T1000 (cell line): Measurements from ENCODE around the gene RASA3.
"Not testable (repeated sequence)": the region's sequence is repeated elsewhere in the genome, so short reads cannot be mapped to it uniquely, and the experiment has no call there.

Experiments used
- DNase-seq: peaks from one replicate; lab custom pipeline; 2025; ENCODE audit warnings: mixed read lengths; lab: John Stamatoyannopoulos, UW

Gene RASA3

DNA sequence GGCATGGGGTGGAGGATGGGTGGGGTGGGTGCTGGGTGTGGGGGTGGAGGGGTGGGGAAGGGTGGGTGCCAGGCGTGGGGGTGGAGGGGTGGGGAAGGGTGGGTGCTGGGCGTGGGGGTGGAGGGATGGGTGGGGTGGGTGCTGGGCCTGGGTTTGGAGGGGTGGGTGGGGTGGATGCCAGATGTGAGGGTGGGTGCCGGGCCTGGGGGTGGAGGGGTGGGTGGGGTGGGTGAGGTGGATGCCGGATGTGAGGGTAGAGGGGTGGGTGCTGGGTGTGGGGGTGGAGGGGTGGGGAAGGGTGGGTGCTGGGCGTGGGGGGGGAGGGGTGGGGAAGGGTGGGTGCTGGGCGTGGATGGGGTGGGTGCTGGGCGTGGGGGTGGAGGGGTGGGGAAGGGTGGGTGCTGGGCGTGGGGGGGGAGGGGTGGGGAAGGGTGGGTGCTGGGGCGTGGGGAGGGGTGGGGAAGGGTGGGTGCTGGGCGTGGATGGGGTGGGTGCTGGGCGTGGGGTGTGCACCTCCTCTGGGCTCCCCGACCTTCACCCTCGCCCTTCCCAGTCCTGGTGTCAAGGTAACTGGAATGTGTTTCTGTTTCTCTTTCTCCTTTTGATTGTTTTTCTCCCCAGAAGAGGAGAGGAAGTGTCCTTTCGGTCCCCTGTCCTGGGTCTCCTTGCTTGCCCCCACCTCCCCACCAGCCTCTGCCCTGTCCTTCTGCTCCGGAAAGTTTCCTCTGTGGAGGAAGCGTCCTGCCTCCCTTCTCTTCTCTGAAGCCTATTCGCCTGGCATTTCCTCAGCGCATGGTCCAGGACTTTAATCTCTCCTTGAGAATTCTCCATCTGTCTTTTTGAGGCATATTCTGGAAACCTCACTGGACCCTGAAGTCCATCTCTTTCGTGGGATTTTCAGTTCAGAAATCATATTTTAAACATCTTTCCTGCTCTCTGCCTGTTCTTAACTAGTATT, 23.8 kb upstream of the RASA3 start:
- no peak for DNase-seq

DNA sequence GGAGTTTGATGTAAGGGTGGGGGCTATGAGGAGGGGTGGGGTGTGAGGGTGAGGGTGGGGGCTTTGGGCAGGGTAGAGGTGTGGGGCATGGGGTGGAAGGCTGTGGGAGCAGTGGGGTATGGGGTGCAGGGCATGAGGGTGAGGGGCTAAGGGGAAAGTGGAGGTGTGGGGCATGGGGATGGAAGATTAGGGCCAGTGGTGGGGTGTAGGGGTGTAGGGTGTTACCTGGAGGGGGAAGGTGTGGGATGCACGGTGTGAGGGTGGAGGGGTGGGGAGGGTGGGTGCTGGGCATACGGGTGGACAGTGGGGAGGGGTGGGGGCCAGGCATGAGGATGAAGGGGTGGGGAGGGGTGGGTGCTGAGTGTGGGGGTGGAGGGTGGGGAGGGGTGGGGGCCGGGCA, 22.9 kb upstream of the RASA3 start:
- no peak for DNase-seq

DNA sequence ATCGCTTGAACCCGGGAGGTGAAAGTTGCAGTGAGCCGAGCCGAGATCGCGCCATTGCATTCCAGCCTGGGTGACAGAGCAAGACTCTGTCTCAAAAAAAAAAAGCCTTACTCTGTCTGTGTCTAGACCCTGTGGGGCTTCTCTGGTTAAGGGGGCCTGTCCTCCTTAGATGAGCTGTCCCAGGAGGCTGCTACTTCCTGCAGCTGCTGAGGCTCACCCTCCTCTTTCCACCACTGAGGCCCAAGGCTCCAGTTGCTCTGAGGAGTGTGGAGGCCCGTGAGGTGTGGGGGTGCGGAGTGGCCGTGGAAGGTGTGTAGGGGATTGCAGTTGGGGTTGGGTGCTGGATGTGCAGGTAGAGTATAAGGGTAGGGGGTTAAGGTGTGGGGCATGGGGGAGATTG, 22.1 kb upstream of the RASA3 start:
- DNase-seq: no peak

DNA sequence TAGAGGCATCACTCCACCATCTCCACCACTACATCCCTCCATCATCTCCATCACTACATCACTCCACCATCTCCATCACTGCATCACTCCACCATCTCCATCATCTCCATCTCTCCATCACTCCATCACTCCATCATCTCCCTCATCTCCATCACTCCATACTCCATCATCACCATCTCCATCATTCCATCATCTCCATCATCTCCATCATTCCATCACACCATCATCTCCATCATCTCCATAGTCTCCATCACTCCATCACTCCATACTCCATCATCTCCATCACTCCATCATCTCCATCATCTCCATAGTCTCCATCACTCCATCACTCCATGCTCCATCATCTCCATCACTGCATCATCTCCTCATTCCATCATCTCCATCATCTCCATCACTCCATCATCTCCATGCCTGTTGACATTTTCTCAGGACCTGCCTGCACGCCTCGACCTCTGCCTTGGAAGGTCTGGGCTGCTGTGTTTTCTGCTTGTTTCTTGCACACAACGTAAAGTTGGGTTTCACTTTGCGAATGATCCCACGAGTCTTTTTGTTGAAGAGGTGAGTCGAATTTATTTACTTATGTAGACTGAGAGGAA, 21.2 kb upstream of the RASA3 start:
- no peak for DNase-seq

DNA sequence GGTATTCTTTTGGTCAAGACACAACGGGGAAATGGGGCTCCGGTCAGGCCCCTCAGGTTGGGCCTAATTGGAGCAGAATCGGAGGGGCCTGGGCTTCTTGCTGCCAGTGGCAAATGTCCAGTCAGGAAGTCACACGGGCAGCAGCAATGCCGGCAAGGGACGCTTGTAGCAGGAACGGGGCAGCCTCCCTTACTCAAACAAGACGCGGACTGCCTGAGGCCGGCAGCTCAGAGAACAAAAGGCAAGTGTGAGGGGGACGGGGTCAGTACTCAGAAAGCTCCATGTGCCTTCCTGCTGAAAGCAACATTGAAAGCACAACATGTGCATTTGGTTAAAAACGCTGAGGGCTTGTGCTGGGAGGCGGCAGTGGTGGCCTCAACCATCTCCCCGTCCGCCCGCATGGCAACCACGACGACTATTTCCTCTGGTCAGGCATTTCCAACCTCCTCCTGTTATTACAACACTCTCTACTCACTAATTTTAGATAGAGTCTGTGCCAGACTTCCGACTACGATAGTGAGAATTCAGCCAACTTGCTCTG, 20.5 kb upstream of the RASA3 start:
- no peak for DNase-seq

DNA sequence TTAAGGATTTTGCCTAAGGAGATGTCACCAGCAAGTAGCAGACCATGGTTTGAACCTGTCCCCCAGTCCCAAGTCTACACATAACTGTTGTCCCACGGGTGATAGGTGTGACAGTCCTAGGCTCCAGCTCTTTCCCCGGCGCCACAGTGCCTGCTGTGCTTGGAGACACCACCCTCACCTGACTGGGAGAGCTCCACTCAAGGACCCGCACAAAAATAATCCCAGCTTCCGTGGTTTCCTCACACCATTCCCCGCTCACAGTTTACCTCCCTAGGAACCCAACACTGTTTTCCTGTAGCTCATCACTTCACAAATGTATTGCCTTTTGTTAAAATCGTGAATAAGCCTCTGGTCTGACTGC, 19.8 kb upstream of the RASA3 start:
- no peak for DNase-seq

DNA sequence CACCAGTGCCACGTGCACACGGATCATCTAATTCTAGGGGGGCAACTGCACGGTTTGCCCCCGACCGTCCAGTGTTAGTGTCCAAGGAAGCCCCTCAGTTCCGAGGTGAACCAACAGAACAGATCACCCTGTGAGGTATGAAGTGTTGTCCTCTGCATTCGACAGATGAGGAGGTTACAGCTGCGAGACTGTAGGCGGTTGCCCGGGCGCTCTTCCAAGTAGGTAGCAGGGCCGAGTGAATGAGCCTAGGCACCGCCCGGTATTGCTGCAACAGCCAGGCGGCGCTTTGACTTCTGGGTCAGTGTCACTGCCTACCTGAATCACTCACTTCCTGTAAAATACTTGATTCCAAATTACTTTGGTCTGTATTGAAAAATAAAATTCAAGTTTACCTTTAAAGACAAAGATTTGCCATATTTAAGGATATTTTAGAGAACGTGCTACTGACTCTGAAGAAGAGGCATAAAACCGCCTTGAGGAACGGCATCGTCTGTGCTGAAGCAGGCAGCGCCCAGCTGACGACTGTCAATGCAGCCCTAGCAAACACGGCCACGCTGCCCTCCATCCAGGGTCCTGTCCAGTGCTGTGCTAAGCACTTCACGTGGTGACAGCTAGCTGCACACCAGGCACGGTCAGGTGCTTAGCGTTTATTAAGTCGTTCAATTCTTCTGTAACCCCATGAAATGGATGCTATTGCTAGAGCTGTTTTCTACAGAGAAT, 19.3 kb upstream of the RASA3 start:
- DNase-seq: no peak

DNA sequence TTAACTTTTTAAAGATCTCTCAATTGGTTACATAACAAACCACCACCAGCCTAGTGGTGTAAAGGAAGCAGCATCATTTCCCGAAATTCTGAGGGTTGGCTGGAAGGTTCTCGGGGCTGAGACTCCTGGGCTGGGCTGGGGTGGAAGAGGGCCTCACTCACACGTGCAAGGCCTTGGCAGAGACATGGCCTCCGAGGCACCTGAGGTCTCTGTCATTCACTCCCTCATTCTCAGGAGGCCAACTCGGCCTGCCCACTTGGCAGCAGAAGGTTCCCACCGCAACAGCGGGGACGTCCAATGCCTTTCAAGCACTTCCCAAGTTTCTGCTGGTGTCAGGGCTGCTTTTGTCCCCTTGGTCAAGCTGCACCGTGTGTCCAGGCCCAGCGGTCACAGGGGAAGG, 18.6 kb upstream of the RASA3 start:
- no peak for DNase-seq

DNA sequence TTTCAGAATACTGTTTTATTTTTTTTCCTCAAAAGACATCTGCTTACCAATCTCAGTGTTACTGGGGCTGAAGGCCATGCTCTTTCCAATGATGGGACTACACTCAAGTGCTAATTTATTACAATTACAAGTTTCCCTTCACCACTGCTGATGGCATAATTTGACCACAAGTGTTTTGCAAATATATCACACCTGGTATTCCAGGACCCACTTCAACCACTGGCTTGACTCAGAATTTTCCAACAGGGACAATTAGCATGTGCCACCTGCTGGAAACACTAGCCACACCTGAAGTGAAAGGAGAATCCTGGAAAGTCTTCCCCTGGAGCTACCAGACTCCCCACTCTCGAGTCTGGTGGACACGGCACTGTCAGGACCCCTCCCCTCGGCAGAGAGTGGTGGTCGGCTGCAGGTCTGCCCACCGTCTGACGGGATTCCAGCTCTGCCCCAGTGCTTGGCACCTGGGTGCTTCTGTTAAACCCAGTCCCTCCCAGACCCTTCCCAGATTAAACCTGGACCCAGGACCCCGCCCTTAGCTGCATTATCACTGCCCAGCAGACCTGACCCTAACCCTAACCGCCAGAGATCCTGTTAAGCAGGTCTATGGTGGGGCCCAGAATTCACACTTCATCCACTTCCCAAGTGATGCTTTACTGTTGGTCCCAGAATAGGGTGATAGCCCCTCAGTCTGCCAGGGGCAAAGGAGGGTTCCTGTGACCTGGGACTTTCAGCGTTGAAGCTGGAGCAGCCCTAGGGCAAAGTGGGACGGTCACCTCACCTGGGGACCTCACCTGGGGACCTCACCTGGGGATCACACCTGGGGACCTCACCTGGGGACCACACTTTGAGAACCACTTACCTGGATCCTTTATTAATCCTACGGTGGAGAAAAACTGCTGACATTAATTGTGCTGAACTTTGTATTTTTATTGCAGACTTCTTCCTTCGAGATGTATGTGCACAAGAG, 17.6 kb upstream of the RASA3 start:
- DNase-seq: no peak

DNA sequence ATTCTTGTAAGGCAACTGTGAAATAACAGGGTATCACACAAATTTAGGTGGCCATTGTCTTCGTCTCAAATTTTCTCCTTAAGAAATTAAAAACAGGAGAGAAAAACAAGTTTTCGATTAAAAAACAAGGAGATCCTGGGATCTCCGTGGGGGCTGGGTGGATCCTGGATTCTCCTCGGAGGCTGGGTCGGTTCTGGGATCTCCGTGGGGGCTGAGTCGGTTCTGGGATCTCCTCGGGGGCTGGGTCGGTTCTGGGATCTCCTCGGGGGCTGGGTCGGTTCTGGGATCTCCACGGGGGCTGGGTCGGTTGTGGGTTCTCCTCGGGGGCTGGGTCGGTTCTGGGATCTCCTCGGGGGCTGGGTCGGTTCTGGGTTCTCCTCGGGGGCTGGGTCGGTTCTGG, 16.5 kb upstream of the RASA3 start:
- not testable (repeated sequence) for DNase-seq

DNA sequence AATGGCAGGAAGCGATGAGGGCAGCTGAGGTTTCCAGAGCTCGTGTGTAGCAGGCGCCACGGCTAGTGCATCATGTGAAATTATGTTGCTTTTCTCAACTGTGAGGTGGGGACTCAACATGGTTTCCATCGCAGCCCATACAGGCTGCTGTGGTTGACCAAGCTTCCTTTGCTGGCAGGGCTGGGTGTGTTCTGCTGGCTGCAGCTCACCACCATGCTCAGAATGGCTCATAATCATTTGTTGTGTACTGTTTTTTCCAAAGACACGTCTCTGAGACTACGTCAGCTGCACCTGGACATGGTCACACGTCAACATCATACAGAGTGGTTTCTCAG, 16.1 kb upstream of the RASA3 start:
- DNase-seq: no peak

DNA sequence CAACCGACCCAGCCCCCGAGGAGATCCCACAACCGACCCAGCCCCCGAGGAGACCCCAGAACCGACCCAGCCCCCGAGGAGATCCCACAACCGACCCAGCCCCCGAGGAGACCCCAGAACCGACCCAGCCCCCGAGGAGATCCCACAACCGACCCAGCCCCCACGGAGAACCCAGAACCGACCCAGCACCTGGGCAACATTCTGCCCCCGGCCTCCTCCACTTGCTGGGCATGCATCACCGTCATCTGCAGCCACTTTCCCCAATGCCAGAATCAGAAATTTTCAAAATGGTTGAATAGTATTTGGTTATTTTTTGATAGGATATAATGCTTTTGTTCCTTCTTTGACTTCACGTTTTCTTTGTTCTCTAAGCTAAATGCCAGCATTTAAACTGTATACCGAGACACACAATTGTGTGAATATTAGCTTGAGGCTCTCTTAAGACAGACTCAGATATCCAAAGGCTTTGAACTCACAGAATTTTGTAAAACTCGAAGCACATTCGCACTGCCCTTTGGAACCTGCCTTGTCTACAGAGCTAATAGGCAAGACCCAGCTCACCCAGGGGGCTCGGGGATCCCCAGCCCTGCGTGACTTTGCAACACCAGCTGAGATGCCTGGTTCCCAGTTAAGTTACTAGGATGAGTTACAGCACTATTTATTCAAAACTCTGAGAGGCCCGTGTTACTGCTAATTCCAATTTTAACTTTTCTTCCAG, 15.5 kb upstream of the RASA3 start:
- DNase-seq: no peak

DNA sequence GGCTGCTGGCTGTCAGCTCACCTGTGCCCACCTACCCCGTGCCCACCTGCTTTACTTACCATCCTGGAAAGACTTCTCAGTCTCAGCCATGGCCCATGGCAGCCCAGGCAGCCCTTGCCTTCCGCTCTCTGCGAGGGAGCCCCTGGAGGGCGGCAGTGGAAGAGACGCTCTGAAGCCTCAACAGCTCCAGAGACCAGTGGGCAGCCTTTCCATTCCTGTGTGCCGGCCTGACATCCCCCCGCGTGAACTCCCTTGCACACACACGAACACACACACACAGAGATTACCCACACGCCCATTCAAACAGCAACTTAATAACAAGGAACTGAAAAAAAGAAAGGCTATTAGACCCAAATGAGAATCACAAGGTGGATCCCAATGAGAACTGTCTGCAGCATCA, 14.2 kb upstream of the RASA3 start:
- no peak for DNase-seq

DNA sequence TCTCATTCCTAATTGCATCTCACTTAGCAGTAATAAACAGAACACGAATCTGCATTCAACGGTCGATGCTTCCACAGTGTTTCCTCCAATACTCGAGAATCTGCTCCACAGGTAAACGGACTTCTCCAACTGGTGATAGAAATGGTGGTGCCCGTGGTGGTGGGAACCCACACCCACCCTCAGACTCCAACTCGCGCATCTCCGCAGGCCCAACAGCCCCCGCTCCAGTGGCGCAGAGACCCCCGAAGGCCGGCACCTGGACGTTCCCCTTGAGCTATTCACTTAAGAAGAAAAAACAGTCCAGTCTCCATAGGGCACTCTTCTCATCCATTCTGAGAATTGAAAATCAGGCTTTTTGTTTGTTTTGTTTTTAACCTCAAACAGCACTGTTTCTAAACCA, 13.8 kb upstream of the RASA3 start:
- no peak for DNase-seq

DNA sequence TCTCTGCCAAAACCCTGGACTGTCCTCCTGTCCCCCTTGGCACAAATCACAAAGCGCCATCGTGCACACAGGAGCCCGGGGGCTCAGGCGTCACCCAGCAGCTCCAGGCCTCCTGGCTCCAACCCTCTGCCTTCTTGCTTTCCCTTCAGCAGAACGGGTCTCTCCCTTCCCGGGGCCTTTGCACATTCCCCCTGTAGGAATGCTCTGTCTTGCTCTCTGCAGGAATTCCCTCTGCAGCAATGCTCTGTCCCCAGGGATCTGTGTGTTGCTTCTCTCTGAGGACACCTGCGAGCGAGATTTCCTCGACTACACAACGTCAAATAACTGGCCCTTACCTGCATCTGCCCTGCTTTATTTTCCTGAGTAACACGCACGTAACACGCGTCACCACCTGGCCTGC, 13.3 kb upstream of the RASA3 start:
- no peak for DNase-seq

DNA sequence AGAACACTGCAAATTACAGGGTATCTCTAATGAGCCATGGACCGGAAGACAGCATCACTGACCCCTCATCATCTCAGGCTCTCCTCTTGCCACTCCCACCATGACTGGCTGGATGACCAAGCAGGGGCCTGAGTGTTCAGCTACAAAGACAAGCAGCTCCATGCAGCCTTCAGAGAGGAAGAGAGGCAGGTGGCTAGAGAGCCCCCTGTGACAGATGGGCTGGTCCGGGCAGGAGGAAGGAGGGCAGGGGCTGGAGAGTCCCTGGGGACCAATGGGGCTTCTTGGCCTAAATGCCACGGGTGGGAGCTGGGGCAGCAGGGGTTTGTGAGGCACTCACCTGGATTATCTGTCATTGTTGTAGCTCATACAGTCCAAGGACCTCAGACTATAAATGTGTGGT, 12.8 kb upstream of the RASA3 start:
- no peak for DNase-seq

DNA sequence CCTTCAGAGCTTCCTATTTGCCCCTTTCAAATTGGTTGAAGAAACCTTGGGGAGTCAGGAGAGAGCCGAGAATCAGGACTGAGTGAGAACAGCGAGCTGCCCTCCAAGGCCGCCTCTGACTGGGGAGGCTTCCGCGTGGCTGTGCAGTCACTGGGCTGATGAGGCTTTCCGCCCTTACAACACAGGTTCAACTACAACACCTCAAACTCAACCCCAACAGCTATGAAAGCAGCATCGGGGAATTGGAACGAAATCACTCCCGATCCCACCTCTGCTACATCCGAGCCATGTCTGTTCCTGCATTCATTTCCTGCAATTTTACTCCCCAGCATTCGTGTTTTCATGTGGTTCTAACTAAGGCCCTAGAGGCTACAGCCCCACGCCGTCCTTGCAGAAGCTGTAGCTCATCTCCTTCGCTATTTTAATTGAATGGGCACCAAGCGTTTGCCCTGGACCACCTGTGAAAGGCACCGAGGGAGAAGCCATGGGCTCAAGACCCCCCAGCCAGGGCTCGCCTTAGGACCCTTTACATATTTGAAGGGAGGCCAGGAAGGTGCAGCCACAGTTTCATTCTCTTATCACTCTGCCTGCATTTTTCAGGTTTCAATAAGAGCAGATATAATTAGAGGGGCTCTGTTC, 12.3 kb upstream of the RASA3 start:
- DNase-seq: no peak

DNA sequence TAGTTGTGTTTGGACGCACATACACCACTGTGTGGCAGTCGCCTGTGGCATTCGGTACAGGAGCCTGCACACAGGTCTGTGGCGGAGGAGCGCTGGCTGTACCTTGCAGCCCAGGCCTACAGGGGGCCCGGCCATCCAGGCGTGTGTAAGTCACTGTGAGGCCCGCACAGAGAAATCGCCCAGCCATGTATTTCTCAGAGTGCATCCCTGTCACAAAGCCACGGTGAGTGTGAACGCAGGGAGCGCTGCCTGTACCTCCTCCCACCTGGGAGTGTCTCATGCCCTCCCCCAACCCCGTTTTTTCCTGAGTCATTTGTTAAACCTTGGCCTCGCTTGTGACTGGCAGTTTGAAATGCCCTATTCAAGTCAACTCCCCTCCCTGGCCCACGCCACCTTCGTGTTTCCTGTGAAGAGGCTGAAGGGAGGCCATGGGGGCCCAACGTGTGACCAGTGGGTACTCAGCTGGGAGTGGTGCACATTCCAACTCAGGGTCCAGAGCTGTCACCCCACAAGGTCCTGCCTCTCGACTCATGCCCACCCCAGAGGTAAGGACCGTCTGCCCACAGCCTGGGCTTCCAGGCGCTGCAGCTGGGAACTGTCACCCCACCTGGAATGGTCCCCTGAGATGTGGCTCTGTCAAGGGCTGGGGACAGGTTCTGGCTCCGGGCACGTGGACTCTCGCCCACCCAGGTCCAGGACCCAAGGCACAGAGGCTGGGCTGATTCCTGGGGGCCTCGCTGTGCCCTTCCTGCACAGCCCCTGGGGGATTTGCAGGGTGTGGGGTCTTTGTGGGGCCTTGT, 11.6 kb upstream of the RASA3 start:
- DNase-seq: no peak

DNA sequence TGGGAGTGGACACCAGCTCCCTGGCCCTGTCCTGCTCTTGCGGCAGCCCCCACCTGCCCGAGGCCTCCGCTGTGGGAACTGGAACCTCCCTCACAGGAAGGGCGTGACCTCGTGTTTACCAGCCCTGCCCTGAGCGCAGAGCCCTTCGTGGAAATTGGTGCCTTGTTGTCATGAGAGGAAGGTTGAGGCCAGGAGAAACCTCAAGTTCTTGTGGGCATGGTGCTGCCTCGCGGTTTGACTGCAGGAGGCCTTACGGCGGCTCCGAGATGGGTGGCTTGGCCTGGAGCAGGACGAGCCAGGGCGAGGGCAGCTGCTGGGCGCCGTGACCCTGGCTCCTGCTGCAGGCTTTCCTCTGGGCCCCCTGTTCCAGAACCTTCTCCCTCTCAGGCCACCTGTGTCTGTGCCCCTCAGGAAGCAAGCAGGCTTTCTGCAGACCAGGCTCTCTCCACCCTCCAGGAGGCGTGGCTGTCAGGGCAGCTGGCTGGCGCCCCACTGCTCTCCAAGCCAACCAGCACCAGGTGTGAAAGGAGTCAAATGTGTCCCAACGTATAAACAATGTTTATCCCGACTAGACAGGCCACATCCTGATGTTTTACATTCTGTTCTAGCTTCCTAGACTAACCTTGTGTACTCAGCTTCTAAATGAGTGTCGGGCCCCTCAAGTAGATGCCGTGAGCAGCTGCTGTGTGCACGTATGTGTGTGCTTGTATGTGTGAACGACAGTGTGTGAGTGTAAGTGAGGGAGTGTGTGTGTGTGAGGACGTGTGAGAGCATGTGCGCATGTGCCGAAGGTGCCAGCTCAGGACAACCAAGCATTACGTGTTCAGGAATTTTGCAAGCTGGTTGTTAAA, 10.4 kb upstream of the RASA3 start:
- DNase-seq: no peak
